IMR-90 (cell line): ENCODE measurements around the gene OR52E6. TPM values are rescaled to one million over a fixed set of nuclear protein-coding genes. Genes with fewer than 3 reads are reported as not detected.

Experiments used
- ATAC-seq: fragments of 200-7000 bp; cut with Tn5 transposase; 2 replicates; pipeline ENCODE4 v1.9.1; 2020; ENCODE audit warnings: low read depth, mild to moderate bottlenecking, moderate library complexity
- BruUV-seq: library from RNA; stranded (reverse); fragments of 400-500 nt; replicated peaks from 2 replicates; lab custom pipeline; 2021; lab: Mats Ljungman, UMichigan
- CTCF ChIA-PET: fragments of 300-600 bp; formaldehyde crosslinking; extraction: SDS; loops from one replicate; lab custom pipeline; 2021; ENCODE audit warnings: antibody characterized with exemption; lab: Yijun Ruan, JAX
- POLR2A ChIA-PET: fragments of 300-600 bp; sonication (Branson Sonifier 250); formaldehyde crosslinking; loops from one replicate; lab custom pipeline; 2022; ENCODE audit warnings: antibody characterized with exemption; ENCODE audit not compliant: unreplicated experiment; lab: Charles Lee
- DNase-seq: peaks from one replicate; pipeline ENCODE4 v3.0.0; 2013
- H2AFZ ChIP-seq: replicated peaks from 2 replicates; pipeline ENCODE3; 2013; ENCODE audit warnings: low read length, mild to moderate bottlenecking; ENCODE audit not compliant: poor library complexity
- H2AK5ac ChIP-seq: 2 replicates; pipeline ENCODE4 v1.6.1; 2013; ENCODE audit warnings: low read depth, low read length, inconsistent platforms
- H2AK9ac ChIP-seq: replicated peaks from 2 replicates; pipeline ENCODE3; 2013; ENCODE audit warnings: mild to moderate bottlenecking, low read depth, low read length, moderate library complexity; ENCODE audit not compliant: poor library complexity
- H2BK120ac ChIP-seq: 2 replicates; pipeline ENCODE4 v1.6.1; 2013; ENCODE audit warnings: low read depth, low read length, inconsistent platforms
- H2BK15ac ChIP-seq: 3 replicates; pipeline ENCODE4 v1.6.1; 2013; ENCODE audit warnings: low read depth, low read length, inconsistent platforms
- H2BK20ac ChIP-seq: 2 replicates; pipeline ENCODE4 v1.6.1; 2013; ENCODE audit warnings: low read depth, mild to moderate bottlenecking, inconsistent platforms, low read length, moderate library complexity
- H2BK5ac ChIP-seq: 2 replicates; pipeline ENCODE4 v1.6.1; 2013; ENCODE audit warnings: mild to moderate bottlenecking, low read depth, low read length, inconsistent platforms; ENCODE audit not compliant: poor library complexity, severe bottlenecking
- H3K14ac ChIP-seq: replicated peaks from 2 replicates; pipeline ENCODE4 v1.6.1; 2013; ENCODE audit warnings: low read depth, low read length, inconsistent platforms
- H3K18ac ChIP-seq: 2 replicates; pipeline ENCODE4 v1.6.1; 2013; ENCODE audit warnings: low read depth, low read length, control low read depth
- H3K23ac ChIP-seq: 2 replicates; pipeline ENCODE4 v1.6.1; 2013; ENCODE audit warnings: low read depth, low read length, inconsistent platforms
- H3K27ac ChIP-seq: 2 replicates; pipeline ENCODE4 v1.5.1; 2013; ENCODE audit warnings: mild to moderate bottlenecking, control low read depth, low read length; ENCODE audit not compliant: insufficient read depth
- H3K27me3 ChIP-seq: 2 replicates; pipeline ENCODE4 v1.6.1; 2013; ENCODE audit warnings: low read length; ENCODE audit not compliant: control insufficient read depth, insufficient read depth
- H3K36me3 ChIP-seq: 2 replicates; pipeline ENCODE4 v1.6.1; 2013; ENCODE audit warnings: low read length, mixed read lengths; ENCODE audit not compliant: control insufficient read depth, insufficient read depth
- H3K4ac ChIP-seq: 2 replicates; pipeline ENCODE4 v1.6.1; 2013; ENCODE audit warnings: low read depth, low read length, inconsistent platforms
- H3K4me1 ChIP-seq: 2 replicates; pipeline ENCODE4 v1.6.1; 2013; ENCODE audit warnings: low read length, mixed read lengths; ENCODE audit not compliant: control insufficient read depth, insufficient read depth
- H3K4me2 ChIP-seq: 2 replicates; pipeline ENCODE4 v1.6.1; 2013; ENCODE audit warnings: low read depth, mild to moderate bottlenecking, control low read depth, low read length, moderate library complexity
- H3K4me3 ChIP-seq: 2 replicates; pipeline ENCODE4 v1.5.1; 2013; ENCODE audit warnings: low read depth, mild to moderate bottlenecking, control low read depth, low read length, moderate library complexity; ENCODE audit not compliant: insufficient read depth
- H3K56ac ChIP-seq: 2 replicates; pipeline ENCODE4 v1.6.1; 2013; ENCODE audit warnings: low read length, inconsistent platforms; ENCODE audit not compliant: insufficient read depth; ENCODE audit errors: extremely low read depth
- H3K79me1 ChIP-seq, 2 experiments: 2 replicates each; pipeline ENCODE4 v1.6.1; 2013; ENCODE audit warnings: low read length in 2 of 2, inconsistent platforms in 1 of 2, low read depth in 1 of 2
- H3K9ac ChIP-seq: 2 replicates; pipeline ENCODE4 v1.6.1; 2013; ENCODE audit warnings: low read depth, low read length, control low read depth
- H3K9me1 ChIP-seq: 2 replicates; pipeline ENCODE4 v1.6.1; 2013; ENCODE audit warnings: low read length, inconsistent platforms; ENCODE audit not compliant: insufficient read depth
- H3K9me3 ChIP-seq: 2 replicates; pipeline ENCODE4 v1.6.1; 2013; ENCODE audit warnings: low read length; ENCODE audit not compliant: control insufficient read depth, insufficient read depth
- H4K20me1 ChIP-seq: 2 replicates; pipeline ENCODE4 v1.6.1; 2013; ENCODE audit warnings: low read length, inconsistent platforms; ENCODE audit not compliant: insufficient read depth
- H4K5ac ChIP-seq: 2 replicates; pipeline ENCODE4 v1.6.1; 2013; ENCODE audit warnings: mild to moderate bottlenecking, low read depth, low read length, control low read depth
- H4K8ac ChIP-seq, 2 experiments: 2 replicates each; pipeline ENCODE4 v1.6.1; 2013; ENCODE audit warnings: low read depth in 2 of 2, low read length in 2 of 2, control low read depth in 1 of 2, inconsistent platforms in 1 of 2
- H4K91ac ChIP-seq: 2 replicates; pipeline ENCODE4 v1.6.1; 2013; ENCODE audit warnings: low read depth, low read length, inconsistent platforms; ENCODE audit not compliant: insufficient read depth
- BHLHE40 ChIP-seq: fragments of 150-350 bp; IDR thresholded peaks from 2 replicates; pipeline ENCODE4 v1.6.1; 2016; ENCODE audit warnings: mild to moderate bottlenecking, low read depth, low read length
- CEBPB ChIP-seq: IDR thresholded peaks from 2 replicates; pipeline ENCODE4 v1.6.1; 2012; ENCODE audit warnings: low read depth, low read length, improper control_type of control experiment
- CHD1 ChIP-seq: IDR thresholded peaks from 2 replicates; pipeline ENCODE4 v1.6.1; 2012; ENCODE audit warnings: low read depth, low read length, improper control_type of control experiment
- CTCF ChIP-seq: conservative IDR thresholded peaks from 2 replicates; pipeline ENCODE4 v1.5.1; 2012; ENCODE audit warnings: mild to moderate bottlenecking, low read depth, low read length, improper control_type of control experiment
- ELK1 ChIP-seq: fragments of 150-350 bp; IDR thresholded peaks from 2 replicates; pipeline ENCODE4 v1.6.1; 2016; ENCODE audit warnings: low read depth, mild to moderate bottlenecking, low read length, moderate library complexity, borderline replicate concordance
- FOS ChIP-seq: fragments of 150-350 bp; IDR thresholded peaks from 2 replicates; pipeline ENCODE4 v1.6.1; 2016; ENCODE audit warnings: low read depth, low read length
- MAFK ChIP-seq: IDR thresholded peaks from 2 replicates; pipeline ENCODE4 v1.6.1; 2012; ENCODE audit warnings: low read depth, low read length, improper control_type of control experiment
- MAZ ChIP-seq: IDR thresholded peaks from 2 replicates; pipeline ENCODE4 v1.6.1; 2012; ENCODE audit warnings: low read depth, mild to moderate bottlenecking, low read length, improper control_type of control experiment, moderate library complexity, borderline replicate concordance
- MXI1 ChIP-seq: IDR thresholded peaks from 2 replicates; pipeline ENCODE4 v1.6.1; 2012; ENCODE audit warnings: low read depth, mild to moderate bottlenecking, low read length, moderate library complexity, borderline replicate concordance
- NFE2L2 ChIP-seq: fragments of 150-350 bp; IDR thresholded peaks from 2 replicates; pipeline ENCODE4 v1.6.1; 2016; ENCODE audit warnings: low read depth, mild to moderate bottlenecking, low read length
- POLR2A ChIP-seq: IDR thresholded peaks from 2 replicates; pipeline ENCODE4 v1.6.1; 2012; ENCODE audit warnings: mild to moderate bottlenecking, low read depth, low read length
- RAD21 ChIP-seq: IDR thresholded peaks from 2 replicates; pipeline ENCODE4 v1.6.1; 2012; ENCODE audit warnings: low read length, improper control_type of control experiment
- RCOR1 ChIP-seq: IDR thresholded peaks from 2 replicates; pipeline ENCODE4 v1.6.1; 2012; ENCODE audit warnings: mild to moderate bottlenecking, low read length, improper control_type of control experiment; ENCODE audit not compliant: insufficient replicate concordance
- RFX5 ChIP-seq: IDR thresholded peaks from 2 replicates; pipeline ENCODE4 v1.8.0; 2012; ENCODE audit warnings: low read depth, mild to moderate bottlenecking, low read length, moderate library complexity
- SMC3 ChIP-seq: fragments of 150-350 bp; IDR thresholded peaks from 2 replicates; pipeline ENCODE4 v1.6.1; 2016; ENCODE audit warnings: low read depth, mild to moderate bottlenecking, antibody characterized with exemption, low read length, moderate library complexity
- USF2 ChIP-seq: fragments of 150-350 bp; IDR thresholded peaks from 2 replicates; pipeline ENCODE4 v1.6.1; 2017; ENCODE audit warnings: mild to moderate bottlenecking, antibody characterized with exemption, low read length, low read depth
- WGBS, 2 experiments: methylation state at CpG; one replicate each; pipeline versions ENCODE4 v1.1.5 to v1.1.7; 2013; ENCODE audit warnings: missing lambda C conversion rate in 2 of 2; ENCODE audit not compliant: insufficient read length in 1 of 2; ENCODE audit errors: extremely low coverage in 2 of 2; 5-methylcytosine and 5-hydroxymethylcytosine counted together
- dilution Hi-C: fragments of 300-500 bp; cut with HindIII; formaldehyde crosslinking; loops from one replicate; pipeline ENCODE4 v1.14.3; 2018; ENCODE audit warnings: low sequenced_read_pairs; ENCODE audit not compliant: unreplicated experiment
- in situ Hi-C: fragments of 300-500 bp; cut with MboI; formaldehyde crosslinking; loops from 3 replicates; pipeline ENCODE4 v1.14.3; 2019; ENCODE audit warnings: low sequenced_read_pairs, inconsistent platforms, mixed read lengths
- intact Hi-C: fragments of 100-400 bp; cut with micrococcal nuclease; formaldehyde crosslinking; loops from 2 replicates; pipeline ENCODE4 v1.10.0; 2022
- polyA plus RNA-seq, 3 experiments: library from polyadenylated mRNA; depleted of rRNA; stranded (reverse); fragments of >200 nt; gene quantifications; 2 replicates each; pipeline ENCODE4 v1.2.3, GENCODE V29; 2012; ENCODE audit warnings: low replicate concordance in 1 of 3
- total RNA-seq: library from RNA; depleted of rRNA; stranded (reverse); fragments of >200 nt; gene quantifications from 2 replicates; pipeline ENCODE4 v1.2.3, GENCODE V29; 2012

OR52E6 gene
- total and polyA plus RNA-seq, 2 of the 4 experiments (the other 2 are of a cell fraction), result not detected

GRCh38 chr11:5815534-5815933 lies 26.2 kb downstream of the OR52E6 start:
- CTCF ChIA-PET, result no interaction called here
- no peak overlapping the region for H2BK120ac ChIP-seq
- no peak overlapping the region for H3K9ac ChIP-seq
- TF ChIP-seq RCOR1 (no peak), RAD21 (no peak), CEBPB (no peak), CTCF (no peak), MAZ (no peak), BHLHE40 (no peak), NFE2L2 (no peak), ELK1 (no peak), CHD1 (no peak), SMC3 (no peak), MAFK (no peak), POLR2A (no peak), RFX5 (no peak), MXI1 (no peak), USF2 (no peak), FOS (no peak)
- no peak for ATAC-seq
- no peak overlapping the region for H3K14ac ChIP-seq
- H2AK5ac ChIP-seq, result no peak overlapping the region
- H3K4ac ChIP-seq, result no peak overlapping the region
- POLR2A ChIA-PET, result no interaction called here
- H3K9me1 ChIP-seq, result no peaks in the 10 kb centered on the region
- H2AFZ ChIP-seq, result no peak overlapping the region
- H3K4me2 ChIP-seq, result no peak overlapping the region
- H2BK15ac ChIP-seq, result no peak overlapping the region
- no peaks in the 10 kb centered on the region for H3K4me1 ChIP-seq
- no peaks in the 10 kb centered on the region for H3K79me1 ChIP-seq
- H4K20me1 ChIP-seq, result no peaks in the 10 kb centered on the region
- H3K9me3 ChIP-seq, result no peaks in the 10 kb centered on the region
- no peak overlapping the region for H4K5ac ChIP-seq
- H3K27ac ChIP-seq, result no peak overlapping the region
- no peak overlapping the region for H4K91ac ChIP-seq
- no CpG with 5 or more reads among the region's 4 CpGs for WGBS, 2 experiments
- no peak overlapping the region for H3K4me3 ChIP-seq
- in situ Hi-C loops (no loop called here), dilution Hi-C loops (no loop called here), intact Hi-C loops (no loop called here)
- H3K36me3 ChIP-seq, result no peaks in the 10 kb centered on the region
- DNase-seq, result no peak
- H3K18ac ChIP-seq, result no peak overlapping the region
- no peak overlapping the region for H2BK5ac ChIP-seq
- no peak overlapping the region for H3K56ac ChIP-seq
- H4K8ac ChIP-seq, result no peak overlapping the region
- BruUV-seq, result no TSS peak
- H3K27me3 ChIP-seq, result no peaks in the 10 kb centered on the region
- H2BK20ac ChIP-seq, result no peak overlapping the region
- H2AK9ac ChIP-seq, result no peak overlapping the region
- no peak overlapping the region for H3K23ac ChIP-seq
